HG02763 (cell line): ENCODE results near the gene RBMS3.

Experiments
- ATAC-seq: cut with Tn5 transposase; IDR thresholded peaks from one replicate; pipeline ENCODE4 v1.9.1; 2021; ENCODE audit warnings: mild to moderate bottlenecking, moderate library complexity; ENCODE audit not compliant: unreplicated experiment

The RBMS3 gene

GRCh38 chr3:29701326-29701983, 420.6 kb downstream of the RBMS3 start:
- no peak for ATAC-seq

DNA sequence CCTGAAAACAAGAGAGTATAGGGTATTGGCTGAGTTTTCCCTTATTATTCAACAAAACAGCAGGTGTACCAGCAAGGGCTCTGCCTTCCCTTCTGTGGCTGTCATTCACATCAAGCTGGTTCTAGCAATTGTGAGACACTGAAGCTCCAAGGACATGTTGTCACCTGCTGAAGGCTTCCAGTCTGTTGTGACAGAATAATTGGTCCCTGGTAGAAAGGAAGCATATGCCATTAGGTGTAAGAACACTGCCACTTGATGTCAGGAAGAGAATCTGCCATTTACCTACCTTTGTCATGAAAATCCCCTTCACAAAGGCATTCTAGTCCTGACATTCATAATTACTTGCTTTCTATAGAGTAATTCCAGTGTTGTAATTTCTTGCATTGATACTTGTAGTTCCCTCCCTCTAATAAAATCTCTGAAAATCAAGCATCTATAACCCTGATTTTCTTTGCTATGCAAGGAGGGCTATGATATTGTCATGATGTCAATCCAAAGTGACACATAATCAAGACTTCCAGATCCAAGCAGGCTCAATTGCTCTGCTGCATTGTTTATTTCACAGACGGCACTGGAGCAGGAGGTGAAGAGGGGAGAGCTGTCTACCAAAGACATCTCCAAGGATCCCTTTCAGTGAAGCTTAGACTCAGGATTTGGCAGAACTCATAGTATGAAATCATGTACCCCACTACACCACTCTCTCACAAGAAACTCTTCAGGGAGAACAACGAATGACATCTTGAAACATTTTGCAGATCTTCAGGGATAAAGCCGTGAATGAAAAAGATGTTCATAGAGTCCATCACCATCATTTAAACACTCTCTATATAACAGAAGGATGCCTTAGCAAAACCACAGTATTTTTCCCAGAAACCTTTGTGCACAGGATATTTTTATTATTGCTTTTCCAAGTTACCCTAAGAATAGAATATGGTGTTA, 425.3 kb downstream of the RBMS3 start:
- no peak for ATAC-seq

DNA sequence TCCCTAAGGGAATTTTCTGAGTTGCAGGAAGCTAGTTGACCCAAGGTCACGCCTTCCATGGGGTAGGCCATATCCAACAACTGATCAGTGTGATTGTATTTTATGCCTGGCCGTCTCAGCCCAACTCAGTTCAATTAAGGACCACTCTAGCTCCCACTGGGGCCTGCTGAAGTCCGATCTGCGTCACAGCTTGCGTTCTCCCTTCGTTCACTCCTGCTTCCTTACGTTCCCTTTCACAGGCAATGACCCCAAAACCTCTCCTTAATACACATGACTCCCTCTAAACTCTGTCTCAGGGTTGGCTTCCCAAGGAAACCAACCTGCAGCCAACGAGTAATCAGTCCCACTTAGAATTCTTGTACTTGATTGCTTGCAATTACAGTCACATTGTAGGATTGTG, 428.0 kb downstream of the RBMS3 start:
- no peak for ATAC-seq

DNA sequence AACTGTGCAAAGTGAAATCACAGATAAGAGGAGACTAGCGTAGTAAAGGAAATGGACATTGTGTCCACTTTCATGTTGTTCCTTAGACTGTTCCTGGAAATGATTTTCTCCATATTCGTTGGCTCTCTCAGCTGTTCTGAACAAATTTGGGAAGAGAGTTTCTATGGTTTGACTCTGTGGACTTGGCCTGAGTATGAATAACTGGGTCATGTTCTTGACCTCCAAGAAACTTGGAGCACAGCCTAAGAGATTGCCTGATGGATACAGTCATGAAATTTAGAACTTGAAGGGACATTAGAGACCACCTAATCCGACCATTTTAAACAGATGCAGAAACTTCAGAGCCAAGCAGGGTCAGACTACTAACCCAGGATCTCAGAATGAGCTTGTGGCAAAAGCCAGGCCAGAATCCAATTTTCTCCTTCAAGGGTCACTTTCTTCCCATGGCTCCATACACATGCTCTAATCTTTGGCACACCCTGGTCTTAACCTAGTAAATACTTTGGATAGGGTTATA, 430.4 kb downstream of the RBMS3 start:
- ATAC-seq: no peak

- no peak for ATAC-seq
These were observed 435.3 kb downstream of the RBMS3 start for GRCh38 chr3:29716213-29716612.

DNA sequence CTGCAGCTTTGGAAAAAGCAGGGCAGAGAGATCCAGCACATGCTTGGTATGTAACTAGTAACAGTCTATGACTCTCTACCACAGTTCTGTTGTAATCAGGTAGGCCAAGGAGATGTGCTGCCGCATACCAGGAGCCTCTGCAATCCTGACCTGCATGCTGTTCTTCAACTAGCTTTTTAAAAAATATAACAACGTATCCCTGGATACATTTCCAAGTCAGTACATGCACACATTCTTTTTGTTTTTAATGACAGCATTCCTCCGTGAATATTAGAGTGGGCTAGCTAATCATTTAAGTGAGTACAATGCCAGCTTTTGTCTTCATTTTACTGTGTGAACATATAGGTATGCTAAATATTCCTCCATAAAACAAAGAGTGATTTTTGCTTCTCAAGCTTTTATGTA, 437.8 kb downstream of the RBMS3 start:
- ATAC-seq: no peak

DNA sequence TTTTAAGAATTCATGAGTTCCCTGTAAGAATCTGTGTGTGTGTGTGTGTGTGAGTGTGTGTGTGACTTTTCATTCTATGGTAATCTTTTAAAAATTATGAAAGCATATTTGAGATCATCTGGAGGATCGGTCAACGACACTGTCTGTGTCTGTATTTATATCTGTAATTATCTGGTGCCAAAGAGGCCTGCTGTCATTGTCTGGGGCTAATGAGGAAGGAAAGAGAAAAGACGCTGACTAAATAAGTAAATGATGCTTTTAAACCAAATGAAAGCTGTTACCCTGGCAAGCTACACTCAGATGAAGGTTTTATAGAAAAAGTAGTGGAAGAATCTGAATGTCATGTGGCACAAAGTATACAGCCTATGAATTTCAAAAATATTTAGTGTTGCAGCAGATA, 439.8 kb downstream of the RBMS3 start:
- ATAC-seq: no peak

GRCh38 chr3:29721789-29722188, 440.9 kb downstream of the RBMS3 start:
- no peak for ATAC-seq

- ATAC-seq: no peak
These were observed 450.2 kb downstream of the RBMS3 start for GRCh38 chr3:29731050-29731449.

- ATAC-seq: no peak
These were observed 460.4 kb downstream of the RBMS3 start for GRCh38 chr3:29741231-29741630.

DNA sequence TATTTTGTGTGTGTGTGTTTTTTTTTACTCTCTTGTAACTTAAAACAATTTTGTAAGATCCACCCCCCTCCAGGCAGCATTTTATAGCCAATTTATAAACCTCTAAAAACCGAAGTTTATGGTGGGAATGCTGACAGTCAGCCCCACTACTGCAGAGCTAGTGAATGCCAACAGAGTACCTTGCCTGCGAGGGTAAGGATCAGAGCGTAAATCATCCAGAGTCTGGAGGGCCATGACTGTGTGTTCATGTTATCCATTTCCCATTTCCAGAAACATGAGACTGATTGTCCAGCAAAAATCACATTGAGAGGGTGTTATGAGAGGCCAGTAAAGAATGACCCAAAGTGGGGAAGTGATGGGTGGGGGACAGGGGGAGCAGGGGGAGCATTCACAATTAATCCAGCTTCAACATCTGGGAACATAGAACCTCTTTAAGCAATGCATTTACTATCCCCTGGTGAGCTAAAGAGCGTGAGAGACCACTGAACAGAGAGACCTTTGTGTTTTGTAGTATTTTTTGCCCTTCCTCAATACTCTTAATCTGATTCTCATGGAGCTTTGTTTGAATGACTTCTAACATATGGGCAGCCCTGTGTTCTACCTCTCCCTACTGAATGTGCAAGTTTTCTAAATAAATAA, 464.5 kb downstream of the RBMS3 start:
- no peak for ATAC-seq

DNA sequence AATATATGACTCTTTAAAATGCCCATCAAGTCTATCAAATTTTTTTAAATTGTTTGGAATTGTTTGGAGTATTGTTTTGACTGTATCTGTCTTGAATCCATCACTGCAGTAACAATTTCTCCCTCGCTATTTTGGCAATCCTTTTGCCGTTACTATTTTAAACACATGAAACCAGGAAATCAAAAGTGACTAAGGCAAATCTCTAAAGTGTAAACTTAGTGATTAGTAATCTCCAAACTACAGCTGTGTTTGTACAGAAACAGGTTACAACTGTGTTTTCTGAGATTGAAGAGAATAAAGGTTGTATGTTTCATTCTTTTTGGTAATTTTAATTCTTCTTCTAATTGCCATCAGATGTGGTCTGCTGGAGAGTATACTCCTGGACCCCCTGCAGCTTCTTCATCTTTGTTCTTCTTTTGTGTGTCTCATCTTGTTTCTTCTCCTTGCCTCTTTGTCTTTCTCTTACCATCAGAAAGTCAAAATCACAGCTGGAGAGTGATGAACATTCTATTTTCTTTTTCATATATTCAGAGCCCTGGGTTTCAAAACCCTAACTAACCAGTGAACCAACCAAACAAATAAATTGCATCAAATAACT, 465.4 kb downstream of the RBMS3 start:
- no peak for ATAC-seq

DNA sequence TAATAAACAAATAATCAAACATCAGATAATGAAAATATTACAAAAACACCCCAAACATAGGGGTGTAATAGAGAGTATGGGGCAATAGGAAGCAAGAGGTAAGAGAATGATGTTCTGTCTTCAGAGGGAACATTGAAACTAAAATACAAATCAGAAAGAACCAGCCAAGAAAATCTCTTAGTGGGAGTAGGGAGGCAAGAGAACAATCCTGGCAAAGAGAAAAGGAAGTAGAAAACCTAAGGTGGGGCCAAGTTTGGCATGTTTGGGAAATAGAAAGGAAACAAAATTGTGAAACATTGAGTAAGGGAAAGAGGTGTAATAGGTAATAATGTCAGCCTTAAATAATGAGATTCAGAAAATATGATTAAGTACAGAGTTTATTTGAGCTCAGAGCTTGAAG, 467.1 kb downstream of the RBMS3 start:
- ATAC-seq: no peak

GRCh38 chr3:29751647-29752314, 470.9 kb downstream of the RBMS3 start:
- ATAC-seq: no peak

GRCh38 chr3:29754346-29754745, 473.5 kb downstream of the RBMS3 start:
- no peak for ATAC-seq

- no peak for ATAC-seq
These were observed 474.5 kb downstream of the RBMS3 start for GRCh38 chr3:29755416-29755815.

- ATAC-seq: no peak
These were observed 476.3 kb downstream of the RBMS3 start for GRCh38 chr3:29757054-29757777.

DNA sequence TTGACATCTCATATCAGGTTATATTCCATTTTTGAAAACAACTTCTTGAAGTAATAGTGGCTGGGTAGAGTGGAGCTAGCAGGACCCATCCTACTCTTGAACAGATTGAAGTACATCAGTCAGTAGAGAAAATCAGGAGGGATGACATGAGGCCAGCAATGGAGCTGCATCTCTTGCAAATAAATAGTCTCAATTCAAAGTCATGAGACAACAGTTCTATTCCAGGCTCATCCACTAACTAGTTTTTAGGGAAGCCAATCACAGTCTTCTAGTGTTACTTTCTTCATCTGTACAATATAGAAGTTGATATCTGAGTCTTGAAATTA, 477.2 kb downstream of the RBMS3 start:
- ATAC-seq: no peak

- no peak for ATAC-seq
These were observed 477.8 kb downstream of the RBMS3 start for GRCh38 chr3:29758434-29759322.
